ENCODE results near the gene SFTPB.
"Not testable (repeated sequence)": the region's sequence is repeated elsewhere in the genome, so short reads cannot be mapped to it uniquely, and the experiment has no call there.

The SFTPB gene

DNA sequence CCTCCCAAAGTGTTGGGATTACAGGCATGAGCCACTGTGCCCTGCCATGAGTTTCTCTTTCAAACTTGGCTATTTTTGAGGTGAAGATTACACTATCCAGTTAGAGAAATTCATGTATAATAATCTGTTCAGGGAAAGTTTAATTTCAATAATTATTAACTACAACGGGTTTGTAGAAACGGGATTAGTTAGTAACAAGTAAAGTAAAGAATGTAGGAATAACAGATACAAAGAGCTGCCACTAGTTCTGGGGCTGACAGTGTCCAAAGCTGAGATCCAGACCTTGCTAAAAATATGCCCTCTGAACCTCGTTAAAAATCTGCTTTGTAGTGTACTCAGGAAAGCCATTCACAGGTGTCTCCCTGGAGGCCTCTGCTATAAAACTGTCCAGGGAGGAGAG, 16.9 kb downstream of the SFTPB start:
- no peak for DNase-seq

DNA sequence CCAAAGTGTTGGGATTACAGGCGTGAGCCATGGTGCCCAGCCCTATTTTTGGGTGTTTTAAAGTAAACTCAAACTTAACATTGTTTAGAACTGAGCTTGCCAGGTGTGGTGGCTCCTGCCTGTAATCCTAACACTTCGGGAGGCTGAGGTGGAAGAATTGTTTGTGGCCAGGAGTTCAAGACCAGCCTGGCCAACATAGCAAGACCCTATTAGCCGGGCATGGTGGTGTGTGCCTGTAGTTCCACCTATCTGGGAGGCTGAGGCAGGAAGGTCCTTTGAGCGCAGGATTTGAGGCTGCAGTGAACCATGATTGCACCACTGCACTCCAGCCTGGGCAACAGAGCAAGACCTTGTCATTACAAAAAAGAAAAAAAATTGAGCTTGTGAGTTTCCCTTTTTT, 17.5 kb downstream of the SFTPB start:
- DNase-seq = no peak

DNA sequence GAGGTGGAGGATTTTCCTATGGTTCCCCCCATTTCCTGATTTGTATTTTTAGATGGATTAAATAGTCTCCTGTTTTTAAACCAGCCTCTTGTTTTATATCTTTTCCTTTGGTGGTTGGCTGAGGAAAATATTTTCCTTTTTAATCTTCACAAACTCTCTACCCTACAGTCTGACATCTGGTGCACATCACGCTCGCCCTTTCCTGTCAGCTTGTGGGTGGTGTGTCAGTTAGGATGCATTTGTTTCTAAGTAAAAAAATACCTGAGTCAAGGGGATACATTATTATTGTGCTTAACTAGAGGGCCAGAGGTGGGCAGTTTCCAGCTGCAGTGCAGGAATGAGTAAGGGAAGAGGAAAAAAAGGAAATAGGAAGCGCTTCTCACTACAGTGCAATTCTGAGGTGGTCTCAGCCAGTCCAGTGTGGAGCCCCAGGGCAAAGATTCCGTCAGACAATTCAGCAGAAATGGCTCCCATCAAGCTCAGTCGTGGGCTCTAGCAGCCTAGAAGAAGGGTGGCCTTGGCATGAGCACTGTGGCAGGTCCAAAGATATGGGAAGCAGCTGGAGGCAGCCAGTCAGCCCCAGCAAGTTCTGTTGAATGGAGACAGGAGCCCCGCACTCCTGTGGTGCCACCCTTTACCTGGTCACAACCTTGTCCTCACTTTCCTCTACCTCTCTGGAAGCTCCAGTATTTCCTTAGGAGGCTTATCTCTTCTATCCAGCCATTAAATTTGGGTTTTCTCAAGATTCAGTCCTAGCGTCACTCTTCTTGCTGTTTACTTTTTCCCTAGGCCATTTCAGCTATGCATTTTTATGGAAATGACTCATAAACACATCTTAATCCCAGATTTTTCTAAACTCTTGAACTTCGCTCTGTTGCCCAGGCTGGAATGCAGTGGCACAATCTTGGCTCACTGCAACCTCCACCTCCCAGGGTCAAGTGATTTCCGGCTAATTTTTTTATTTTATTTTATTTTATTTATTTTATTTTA, 18.5 kb downstream of the SFTPB start:
- DNase-seq = no peak

DNA sequence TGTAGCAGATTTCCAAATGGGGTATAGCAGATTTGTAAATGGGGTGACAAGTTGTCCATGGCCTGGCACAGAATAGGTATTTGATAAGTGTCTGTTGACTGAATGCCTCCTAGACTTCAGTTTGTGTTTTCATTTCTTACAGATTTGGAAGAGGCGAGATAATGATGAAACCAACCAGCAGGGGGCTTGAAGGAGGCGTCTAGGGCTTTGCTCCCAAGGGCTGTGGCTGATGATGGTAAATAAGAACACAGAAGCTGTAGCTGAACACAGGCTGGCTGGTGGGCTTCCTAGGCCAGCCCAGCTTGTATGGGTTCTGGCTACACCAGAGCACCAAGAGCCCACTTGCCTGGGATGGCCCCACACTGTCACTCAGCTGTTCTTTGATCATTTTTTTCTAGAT, 19.4 kb downstream of the SFTPB start:
- no peak for DNase-seq

DNA sequence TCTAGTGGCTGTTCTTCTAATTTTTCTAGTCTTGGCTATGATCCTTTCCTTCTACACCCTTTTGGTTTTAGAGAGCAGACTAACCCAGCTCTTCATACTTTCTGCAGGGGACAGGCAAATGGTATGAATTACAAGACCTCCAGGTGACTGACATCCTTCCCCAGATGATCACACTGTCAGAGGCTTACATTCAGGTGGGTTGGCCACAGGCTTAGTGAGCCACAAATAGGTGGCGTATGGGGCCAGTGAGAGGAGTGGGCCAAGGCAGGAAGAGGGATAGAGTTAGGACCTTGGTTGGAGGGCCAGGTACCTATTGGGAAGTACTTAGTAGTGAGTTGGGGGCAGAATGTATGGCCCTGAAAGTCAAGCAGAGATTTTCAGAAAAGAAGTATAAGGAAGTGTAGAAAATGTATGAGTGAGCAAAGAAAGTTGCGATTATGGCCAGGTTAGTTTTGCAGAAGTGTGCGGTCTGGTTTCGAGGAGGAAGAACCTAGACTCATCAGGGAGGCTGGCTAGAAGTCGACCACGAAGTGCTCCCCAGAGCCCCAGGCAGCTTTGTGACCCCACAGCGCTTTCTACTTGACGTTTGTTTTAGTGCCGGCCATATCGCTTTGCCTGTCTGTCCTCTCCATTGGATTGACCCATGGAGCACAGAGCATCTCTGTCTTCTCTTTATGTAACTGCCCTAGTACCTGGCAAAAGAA, 20.0 kb downstream of the SFTPB start:
- DNase-seq = no peak

DNA sequence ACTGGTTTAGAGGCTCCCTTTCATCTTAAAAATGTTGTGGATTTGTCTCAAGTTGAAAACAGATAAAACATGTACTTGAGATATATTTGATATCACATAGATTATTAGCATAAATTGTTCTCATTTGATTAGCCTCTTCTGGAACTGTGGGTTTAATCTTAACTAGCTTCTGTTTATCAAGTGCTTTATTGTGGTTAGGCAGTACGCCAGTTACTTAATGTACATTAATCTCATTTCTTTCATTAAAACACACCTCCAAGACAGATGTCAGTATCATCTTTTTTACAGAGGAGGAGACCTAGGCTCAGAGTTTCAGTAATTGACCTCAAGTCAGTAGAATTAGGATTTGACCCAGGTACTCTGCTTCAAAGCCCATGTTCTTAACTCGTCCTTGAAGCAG, 21.8 kb downstream of the SFTPB start:
- no peak for DNase-seq

DNA sequence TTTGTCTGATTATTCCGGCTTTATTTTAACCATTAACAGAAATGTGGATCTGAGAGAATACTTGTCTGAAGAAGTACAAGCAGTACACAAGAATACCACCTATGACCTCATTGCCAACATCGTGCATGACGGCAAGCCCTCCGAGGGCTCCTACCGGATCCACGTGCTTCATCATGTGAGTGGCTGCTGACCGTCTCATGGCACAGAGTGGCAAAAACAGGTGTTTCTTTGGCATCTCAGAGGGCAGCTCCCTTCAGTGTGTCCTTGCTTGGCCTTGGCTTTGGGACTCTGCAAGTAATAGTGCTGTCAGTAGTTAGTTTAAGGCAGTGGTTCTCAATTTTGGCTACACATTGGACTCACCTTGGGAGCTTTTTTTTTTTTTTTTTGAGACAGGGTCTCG, 23.1 kb downstream of the SFTPB start:
- DNase-seq = no peak

DNA sequence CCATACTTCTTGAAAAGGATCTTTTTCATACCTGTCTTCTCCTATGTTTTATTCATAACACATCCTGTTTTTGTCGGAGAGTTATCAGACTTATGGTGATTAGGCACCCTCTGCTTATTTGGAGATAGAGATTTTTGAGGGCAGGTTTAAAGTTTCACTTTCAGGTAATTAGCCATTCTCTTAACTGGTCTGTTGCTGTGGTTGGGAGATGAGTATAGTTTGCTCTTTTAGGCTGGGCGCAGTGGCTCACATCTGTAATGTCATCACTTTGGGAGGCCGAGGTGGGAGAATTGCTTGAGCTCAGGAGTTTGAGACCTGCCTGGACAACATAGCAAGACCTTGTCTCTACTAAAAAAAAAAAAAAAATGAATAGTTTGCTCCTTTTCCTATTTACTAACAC, 25.3 kb downstream of the SFTPB start:
- no peak for DNase-seq

DNA sequence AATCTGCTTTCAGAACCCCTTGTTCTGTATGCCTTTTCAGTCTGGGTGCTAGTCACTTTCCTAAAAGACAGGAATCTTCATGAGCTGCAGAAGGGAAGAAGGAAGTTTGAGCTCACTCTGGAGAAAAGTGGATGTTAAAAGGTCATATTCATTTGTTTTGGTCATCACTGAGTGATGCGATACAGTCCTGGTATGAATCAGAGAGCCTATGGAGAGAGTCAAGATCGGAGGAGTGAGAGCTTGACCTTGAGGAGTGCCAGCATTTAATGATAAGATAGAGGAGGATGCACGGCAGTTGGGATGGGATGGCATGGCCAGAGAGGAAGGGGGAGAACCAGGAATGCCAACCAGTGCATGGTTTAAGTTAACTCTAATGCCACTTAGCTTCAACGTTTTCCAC, 32.4 kb downstream of the SFTPB start:
- no peak for DNase-seq

DNA sequence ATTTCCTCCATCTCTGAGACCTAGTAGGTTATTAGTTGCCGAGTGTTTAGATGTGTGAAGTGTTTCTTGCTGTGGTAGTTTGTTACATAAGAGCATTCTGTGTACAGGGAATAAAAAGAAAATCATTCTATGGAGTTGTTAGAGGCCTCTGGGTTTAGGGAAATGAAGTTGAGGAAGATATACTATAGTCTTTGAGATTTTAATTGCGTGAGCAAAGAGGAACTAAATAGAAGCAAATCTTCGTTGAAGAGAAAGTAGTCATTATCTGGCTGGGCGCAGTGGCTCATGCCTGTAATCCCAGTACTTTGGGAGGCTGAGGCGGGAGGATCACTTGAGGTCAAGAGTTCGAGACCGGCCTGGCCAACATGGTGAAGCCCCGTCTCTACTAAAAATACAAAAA, 33.0 kb downstream of the SFTPB start:
- no peak for DNase-seq

DNA sequence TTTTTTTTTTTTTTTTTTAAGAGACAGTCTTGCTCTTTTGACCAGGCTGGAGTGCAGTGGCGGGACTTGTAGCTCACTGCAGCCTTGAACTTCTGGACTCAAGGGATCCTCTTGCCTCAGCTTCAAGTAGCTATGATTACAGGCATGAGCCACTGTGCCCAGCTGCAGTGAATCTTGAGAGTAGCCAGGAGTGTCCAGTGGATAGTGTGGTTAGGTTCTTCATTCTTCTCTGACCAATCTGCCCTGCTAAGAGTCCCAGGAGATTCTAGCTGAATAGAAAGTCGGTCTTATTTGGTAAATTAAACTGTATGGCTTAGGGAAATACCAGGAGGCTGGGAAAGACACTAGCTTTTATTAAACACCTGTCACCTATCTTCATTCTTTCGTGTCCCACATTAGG, 36.7 kb downstream of the SFTPB start:
- no peak for DNase-seq

DNA sequence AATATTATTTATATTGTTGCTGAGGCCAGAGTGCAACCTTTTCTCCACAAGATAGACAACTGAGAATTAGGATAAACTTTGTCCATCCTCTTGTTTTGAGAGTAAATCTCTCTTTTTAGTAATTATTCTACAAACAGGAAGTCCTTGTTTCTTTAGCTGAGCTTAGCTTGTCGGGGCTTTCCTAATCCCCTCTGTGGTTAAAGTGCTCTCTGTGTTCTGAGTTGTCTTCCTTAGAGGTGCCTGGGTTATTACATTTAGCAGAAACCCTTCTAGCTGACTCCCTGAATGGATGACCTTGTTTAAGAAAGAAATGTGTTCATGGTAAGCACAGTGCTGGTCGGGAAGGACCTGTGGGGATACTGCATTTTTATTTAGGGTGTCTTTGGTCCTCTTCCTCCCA, 39.3 kb downstream of the SFTPB start:
- DNase-seq = no peak

DNA sequence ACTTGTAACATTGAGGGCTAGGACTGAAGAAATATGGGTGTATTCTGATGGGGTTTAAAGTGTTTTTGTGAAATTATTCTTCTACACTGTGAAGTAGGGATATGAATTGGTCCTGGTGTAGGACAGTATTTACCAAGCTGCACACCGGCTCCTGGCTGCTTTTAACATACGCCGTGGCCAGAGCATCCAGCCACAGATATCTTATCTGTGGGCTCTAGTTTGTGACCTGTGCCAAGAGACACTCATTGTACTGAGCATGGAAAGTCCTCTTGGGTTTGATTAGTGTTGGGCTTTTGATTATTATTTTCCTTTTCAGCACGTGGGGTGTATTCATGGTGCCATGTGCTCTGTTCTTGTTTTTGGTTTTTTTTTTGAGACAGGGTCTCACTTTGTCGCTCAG, 44.0 kb downstream of the SFTPB start:
- no peak for DNase-seq

DNA sequence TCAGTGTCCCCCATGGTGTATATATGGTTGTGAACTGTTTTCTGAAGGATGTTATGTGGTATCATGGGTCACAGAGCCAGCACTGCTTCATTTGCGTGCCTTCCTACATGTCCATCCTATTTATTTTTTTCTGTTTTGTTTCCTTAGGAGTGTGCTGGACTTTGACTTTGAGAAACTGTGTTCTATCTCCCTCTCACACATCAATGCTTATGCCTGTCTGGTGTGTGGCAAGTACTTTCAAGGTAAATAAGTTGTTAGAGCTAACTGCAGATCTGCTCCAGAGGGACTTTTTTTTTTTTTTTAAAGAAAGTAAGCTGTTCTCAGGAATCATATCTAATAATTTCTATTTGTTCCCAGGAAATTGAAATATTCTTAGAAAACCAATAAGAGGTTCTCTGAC, 46.7 kb downstream of the SFTPB start:
- DNase-seq = no peak

DNA sequence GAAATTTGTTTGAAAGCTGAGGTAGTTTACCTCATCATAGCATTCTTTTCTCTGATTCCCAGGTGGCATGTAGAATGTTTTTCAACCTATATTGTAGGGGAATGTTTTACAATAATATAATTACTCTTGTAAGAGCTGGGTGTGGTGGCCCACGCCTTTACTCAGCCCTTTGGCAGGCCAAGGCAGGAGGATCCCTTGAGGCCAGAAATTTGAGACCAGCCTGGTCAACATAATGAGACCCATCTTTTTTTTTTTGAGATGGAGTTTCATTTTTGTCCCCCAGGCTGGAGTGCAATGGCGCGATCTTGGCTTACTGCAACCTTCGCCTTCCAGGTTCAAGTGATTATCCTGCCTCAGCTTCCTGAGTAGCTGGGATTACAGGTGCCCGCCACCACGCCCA, 48.4 kb downstream of the SFTPB start:
- DNase-seq = no peak

DNA sequence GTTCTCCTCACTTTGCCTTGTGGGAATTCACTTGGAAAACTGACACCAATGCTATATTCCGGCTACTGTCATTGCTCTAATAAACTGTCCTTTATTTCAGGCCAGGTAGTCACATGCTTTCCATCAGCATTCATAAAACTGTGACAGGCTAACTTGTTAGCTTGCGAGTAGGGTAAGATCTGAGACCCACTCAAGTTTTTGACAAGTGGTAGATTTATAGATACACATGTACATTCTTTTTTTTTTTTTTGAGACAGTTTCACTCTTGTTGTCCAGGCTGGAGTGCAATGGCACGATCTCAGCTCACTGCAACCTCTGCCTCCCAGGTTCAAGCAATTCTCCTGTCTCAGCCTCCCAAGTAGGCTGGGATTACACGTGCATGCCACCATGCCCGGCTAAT, 50.3 kb downstream of the SFTPB start:
- DNase-seq = not testable (repeated sequence)

DNA sequence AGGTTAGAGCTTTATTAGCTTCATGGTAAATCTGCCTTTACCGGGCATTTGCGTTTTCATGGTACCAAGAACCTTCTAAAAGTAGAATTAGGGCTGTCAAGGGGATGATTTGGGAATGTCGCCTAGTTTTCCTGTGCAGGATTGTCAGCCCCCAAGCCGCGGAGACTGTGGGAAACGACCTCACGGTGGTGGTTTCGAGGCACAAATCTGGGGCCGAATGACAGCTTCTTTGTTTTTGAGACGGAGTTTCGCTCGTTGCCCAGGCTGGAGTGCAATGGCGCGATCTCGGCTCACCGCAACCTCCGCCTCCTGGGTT, 52.6 kb downstream of the SFTPB start:
- DNase-seq = no peak

DNA sequence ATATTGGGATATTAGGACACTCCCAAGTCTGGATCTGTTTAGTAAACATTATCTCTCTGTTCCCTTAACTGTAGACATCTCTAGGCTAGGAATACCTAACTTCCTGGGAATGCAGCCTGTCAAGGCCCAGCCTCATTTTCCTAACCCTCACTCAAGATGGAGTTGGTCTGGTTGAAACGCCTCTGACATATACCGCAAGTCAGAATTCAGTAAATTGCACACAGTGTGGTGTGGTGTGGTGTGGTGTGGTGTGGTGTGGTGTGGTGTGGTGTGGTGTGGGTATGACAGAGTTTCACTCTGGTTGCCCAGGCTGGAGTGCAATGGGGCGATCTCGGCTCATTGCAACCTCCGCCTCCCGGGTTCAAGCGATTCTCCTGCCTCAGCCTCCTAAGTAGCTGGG, 53.2 kb downstream of the SFTPB start:
- not testable (repeated sequence) for DNase-seq

DNA sequence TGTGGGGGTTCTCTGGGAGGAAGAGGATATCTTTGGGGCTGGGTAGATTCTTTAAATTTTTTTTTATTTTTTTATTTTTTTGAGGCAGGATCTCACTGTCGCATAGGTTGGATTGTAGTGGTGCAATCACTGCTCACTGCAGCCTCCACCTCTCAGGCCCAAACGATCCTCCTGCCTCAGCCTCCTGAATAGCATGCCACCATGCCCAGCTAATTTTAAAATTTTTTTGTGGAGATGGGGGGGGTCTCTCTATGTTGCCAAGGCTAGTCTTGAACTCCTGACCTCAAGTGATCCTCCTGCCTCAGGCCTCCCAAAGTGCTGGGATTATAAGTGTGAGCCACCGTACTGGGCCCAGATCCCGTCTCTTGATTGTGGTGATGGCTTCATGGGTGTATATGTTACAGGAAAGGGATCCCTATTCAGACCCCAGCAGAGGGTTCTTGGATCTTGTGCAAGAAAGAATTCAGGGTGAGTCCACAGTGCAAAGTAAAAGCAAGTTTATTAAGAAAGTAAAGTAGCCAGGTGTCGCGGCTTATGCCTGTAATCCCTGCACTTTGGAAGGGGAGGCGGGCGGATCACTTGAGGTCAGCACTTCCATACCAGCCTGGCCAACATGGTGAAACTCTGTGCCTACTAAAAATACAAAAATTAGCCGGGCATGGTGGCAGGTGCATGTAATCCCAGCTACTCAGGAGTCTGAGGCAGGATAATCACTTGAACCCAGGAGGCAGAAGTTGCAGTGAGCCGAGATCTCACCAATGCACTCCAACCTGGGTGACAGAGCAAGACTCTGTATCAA, 54.1 kb downstream of the SFTPB start:
- DNase-seq = no peak

DNA sequence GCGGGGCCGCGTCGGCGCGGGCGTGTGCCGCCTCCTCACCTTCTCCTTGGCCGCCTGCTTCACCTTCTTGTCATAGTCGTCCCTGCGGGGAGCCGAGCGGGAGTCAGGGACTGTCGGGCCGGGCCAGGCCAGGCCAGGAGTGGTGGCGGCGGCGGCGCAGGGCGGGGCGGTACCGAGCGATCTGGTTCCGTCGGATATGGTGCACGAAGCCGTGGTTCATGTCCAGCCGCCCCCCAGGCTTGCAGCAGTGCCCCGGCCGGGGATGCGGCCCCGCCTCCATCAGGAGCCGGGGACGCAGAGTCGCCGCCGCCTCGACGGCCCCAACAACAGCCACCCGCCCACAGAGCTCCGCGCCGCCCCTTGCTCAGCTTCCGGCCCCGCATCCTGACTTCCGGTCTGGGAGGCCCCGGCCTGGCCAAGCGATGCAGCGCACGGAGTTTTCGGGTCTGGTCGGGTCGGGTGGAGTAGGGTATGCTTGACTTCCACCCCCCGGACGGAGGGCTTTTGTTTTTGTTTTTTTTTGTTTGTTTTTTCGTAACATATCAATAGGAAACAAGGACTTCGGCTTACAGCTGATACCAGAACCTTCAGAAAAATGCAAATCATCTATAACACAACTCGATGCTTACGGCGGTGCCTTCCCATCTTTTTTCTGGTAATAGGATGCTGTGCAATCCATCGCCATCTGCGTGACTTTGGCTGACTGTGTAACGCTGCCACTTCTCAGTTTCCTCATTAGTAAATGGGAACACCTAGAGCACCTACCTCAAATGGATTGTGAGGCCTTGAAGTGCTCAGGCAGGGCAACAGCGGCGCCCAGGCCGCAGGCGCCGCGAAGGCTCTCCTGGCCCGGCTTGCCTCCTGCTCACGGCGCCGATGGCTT, 56.1 kb downstream of the SFTPB start, which contains the start of gene C2orf68:
Gene C2orf68 (minus strand): TSS at position 362 of the 883 bp plus-strand sequence. CDS start 82 bp downstream, at position 280.
- peak; percentile 89 for DNase-seq

DNA sequence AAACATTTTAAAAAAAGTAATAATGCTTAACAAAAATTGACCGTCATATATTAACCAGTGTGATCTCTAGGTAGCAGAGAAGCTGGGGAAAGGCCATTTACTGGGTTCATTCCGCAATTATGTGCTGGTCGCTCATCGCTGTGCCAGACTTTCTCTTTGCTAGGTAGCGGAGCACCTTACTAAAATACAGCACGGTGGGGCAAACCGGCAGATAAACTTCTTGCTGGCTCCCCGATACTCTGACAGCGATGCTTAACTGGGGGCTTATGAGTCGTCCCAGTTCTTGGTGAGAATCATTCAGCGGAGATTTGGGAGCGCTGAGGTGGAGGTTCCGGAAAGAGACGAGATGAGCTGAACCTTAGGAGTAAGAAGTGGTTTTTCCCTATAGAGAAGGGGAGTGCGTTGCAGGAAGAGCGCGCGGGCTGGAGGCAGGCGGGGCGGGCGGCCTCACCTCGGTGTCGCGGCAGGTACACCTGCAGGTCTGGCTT, 56.7 kb downstream of the SFTPB start:
- DNase-seq = no peak
